NB4 (cell line): ENCODE measurements around the gene CMTM1.

Source experiments
- POLR2A ChIP-seq: IDR thresholded peaks from 2 replicates; pipeline ENCODE4 v1.6.1; 2011; ENCODE audit warnings: mild to moderate bottlenecking; ENCODE audit not compliant: insufficient read length; ENCODE audit errors: extremely low read depth
- TF ChIP-seq, protein P1 (sequence below): IDR thresholded peaks from one replicate; pipeline ENCODE4 v1.5.1; 2012; ENCODE audit warnings: low read depth, low read length
- TF ChIP-seq, protein P2 (sequence below): IDR thresholded peaks from 2 replicates; pipeline ENCODE4 v1.6.1; 2011; ENCODE audit warnings: low read depth, low read length

DNA sequence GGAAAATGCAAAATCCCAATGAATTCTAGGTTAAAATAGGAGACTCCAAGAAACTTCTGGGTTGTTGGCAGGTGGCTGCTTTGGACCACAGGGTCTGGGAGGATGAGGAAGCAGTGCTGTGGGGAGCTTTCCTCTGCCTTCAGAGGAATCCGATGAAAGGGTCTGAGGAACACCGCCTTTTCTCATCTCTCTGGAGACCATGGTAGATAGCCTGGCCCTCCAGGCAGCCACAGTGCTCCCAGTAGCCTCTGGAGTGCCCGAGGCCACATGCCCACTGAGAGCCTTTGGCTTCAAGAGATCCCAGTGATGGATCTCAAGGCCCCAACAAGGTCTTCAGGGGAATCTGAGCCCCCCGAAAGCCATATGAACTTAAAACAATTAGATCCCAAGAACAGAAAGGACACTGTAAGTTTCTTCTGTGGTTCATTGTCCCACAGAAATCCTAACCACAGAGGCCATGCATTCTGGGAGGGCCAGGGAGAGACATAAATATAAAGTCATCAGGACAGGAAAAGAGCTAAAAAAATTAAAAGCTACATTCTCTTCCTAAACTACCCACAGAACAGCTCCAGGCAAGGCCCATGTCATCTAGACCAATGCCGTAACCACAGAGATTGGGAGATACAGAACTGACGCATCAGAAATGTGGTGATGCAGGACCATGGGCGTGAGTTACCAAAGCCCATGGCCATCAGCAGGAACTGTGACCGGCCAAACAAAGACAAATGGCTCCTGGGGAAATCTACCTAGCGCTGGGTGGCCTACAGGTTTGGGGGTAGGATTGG lies 40.7 kb upstream of the CMTM1 start:
- TF ChIP-seq POLR2A: no peak
- TF ChIP-seq, protein P1, sequence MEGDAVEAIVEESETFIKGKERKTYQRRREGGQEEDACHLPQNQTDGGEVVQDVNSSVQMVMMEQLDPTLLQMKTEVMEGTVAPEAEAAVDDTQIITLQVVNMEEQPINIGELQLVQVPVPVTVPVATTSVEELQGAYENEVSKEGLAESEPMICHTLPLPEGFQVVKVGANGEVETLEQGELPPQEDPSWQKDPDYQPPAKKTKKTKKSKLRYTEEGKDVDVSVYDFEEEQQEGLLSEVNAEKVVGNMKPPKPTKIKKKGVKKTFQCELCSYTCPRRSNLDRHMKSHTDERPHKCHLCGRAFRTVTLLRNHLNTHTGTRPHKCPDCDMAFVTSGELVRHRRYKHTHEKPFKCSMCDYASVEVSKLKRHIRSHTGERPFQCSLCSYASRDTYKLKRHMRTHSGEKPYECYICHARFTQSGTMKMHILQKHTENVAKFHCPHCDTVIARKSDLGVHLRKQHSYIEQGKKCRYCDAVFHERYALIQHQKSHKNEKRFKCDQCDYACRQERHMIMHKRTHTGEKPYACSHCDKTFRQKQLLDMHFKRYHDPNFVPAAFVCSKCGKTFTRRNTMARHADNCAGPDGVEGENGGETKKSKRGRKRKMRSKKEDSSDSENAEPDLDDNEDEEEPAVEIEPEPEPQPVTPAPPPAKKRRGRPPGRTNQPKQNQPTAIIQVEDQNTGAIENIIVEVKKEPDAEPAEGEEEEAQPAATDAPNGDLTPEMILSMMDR: no peak
- TF ChIP-seq, protein P2, sequence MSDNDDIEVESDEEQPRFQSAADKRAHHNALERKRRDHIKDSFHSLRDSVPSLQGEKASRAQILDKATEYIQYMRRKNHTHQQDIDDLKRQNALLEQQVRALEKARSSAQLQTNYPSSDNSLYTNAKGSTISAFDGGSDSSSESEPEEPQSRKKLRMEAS: no peak
